Parathyroid adenoma (tissue), 2 donors: ENCODE data around the gene ACOX1.

Source experiments
- H2AFZ ChIP-seq: fragments of 300-600 bp; sonication (generic); one replicate; pipeline ENCODE4 v1.7.0; 2017; ENCODE audit warnings: antibody characterized with exemption, mild to moderate bottlenecking
- H3K27ac ChIP-seq: fragments of 300-600 bp; sonication (generic); one replicate; pipeline ENCODE4 v1.7.0; 2017
- H3K27me3 ChIP-seq: fragments of 300-600 bp; sonication (generic); one replicate; pipeline ENCODE4 v1.7.0; 2017; ENCODE audit warnings: low read length; ENCODE audit not compliant: control insufficient read depth, insufficient read depth
- H3K36me3 ChIP-seq: fragments of 300-600 bp; sonication (generic); one replicate; pipeline ENCODE4 v1.7.0; 2017; ENCODE audit warnings: low read length; ENCODE audit not compliant: control insufficient read depth, insufficient read depth
- H3K4me1 ChIP-seq: fragments of 300-600 bp; sonication (generic); one replicate; pipeline ENCODE4 v1.7.0; 2017; ENCODE audit warnings: control low read depth
- H3K4me2 ChIP-seq: fragments of 300-600 bp; sonication (generic); one replicate; pipeline ENCODE4 v1.7.0; 2017; ENCODE audit warnings: low read length
- H3K4me3 ChIP-seq: fragments of 300-600 bp; sonication (generic); one replicate; pipeline ENCODE4 v1.7.0; 2017; ENCODE audit warnings: low read depth, low read length
- H3K79me2 ChIP-seq: fragments of 300-600 bp; sonication (generic); one replicate; pipeline ENCODE4 v1.7.0; 2017; ENCODE audit warnings: control low read depth
- H3K9ac ChIP-seq: fragments of 300-600 bp; sonication (generic); one replicate; pipeline ENCODE4 v1.7.0; 2017; ENCODE audit warnings: mild to moderate bottlenecking
- H3K9me3 ChIP-seq: fragments of 300-600 bp; sonication (generic); one replicate; pipeline ENCODE4 v1.7.0; 2017; ENCODE audit warnings: low read length; ENCODE audit not compliant: control insufficient read depth
- TF ChIP-seq, protein P1 (sequence below): fragments of 300-600 bp; sonication (generic); IDR thresholded peaks from one replicate; pipeline ENCODE4 v1.7.0; 2017; ENCODE audit warnings: antibody characterized with exemption, mild to moderate bottlenecking
- donor health status: primary hyperparathyroidism.

Gene ACOX1

DNA sequence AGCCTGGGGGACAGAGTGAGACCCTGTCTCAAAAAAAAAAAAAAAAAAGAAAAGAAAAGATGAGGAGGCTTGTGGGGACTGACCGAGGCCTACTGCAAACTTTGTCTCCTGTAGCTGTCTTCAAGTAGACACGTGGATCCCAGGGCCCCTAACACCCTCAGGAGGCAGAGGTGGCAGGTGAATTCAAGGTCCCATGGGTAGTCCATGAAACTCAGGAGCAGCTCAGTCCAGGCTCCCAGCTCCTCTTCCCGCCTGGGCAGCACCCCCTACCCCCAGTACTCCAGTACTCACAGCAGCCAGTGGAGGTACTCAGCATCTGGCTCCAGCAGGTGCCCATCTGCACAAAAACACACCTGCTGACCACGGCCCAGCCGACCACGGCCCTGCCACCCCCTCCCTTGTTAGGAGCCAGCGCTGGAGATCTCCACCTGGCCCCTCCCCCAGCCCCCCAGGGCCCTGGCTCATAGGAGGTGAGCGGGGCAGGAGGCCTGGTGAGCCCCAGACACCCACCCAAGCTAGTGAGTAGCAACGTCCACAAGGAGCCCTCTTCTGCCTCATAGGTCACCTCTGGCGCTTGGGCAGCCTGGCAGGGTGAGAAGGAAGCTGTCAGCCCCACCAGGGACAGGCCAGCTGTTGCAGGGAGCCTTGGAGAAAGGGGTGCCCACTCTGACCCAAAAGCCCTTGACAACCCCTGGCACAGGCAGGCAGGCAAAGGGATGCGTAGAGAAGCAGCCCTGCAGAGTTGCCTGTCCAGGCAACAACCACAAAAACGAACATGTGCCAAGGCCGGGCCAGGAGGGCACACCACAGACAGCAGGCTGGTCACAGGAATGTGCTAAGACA lies 78.1 kb downstream of the ACOX1 start:
- no peak overlapping the region for H3K9ac ChIP-seq
- H3K9me3 ChIP-seq, result no peaks in the 10 kb centered on the region
- H2AFZ ChIP-seq, result no peak overlapping the region
- H3K27me3 ChIP-seq, result no peaks in the 10 kb centered on the region
- H3K4me1 ChIP-seq, result peaks cover 3% of the 10 kb centered on the region
- H3K27ac ChIP-seq, result no peak overlapping the region
- H3K36me3 ChIP-seq, result no peaks in the 10 kb centered on the region
- peaks cover 14% of the 10 kb centered on the region for H3K79me2 ChIP-seq
- no peak overlapping the region for H3K4me2 ChIP-seq
- TF ChIP-seq, protein P1, sequence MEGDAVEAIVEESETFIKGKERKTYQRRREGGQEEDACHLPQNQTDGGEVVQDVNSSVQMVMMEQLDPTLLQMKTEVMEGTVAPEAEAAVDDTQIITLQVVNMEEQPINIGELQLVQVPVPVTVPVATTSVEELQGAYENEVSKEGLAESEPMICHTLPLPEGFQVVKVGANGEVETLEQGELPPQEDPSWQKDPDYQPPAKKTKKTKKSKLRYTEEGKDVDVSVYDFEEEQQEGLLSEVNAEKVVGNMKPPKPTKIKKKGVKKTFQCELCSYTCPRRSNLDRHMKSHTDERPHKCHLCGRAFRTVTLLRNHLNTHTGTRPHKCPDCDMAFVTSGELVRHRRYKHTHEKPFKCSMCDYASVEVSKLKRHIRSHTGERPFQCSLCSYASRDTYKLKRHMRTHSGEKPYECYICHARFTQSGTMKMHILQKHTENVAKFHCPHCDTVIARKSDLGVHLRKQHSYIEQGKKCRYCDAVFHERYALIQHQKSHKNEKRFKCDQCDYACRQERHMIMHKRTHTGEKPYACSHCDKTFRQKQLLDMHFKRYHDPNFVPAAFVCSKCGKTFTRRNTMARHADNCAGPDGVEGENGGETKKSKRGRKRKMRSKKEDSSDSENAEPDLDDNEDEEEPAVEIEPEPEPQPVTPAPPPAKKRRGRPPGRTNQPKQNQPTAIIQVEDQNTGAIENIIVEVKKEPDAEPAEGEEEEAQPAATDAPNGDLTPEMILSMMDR, result no peak
- no peak overlapping the region for H3K4me3 ChIP-seq

DNA sequence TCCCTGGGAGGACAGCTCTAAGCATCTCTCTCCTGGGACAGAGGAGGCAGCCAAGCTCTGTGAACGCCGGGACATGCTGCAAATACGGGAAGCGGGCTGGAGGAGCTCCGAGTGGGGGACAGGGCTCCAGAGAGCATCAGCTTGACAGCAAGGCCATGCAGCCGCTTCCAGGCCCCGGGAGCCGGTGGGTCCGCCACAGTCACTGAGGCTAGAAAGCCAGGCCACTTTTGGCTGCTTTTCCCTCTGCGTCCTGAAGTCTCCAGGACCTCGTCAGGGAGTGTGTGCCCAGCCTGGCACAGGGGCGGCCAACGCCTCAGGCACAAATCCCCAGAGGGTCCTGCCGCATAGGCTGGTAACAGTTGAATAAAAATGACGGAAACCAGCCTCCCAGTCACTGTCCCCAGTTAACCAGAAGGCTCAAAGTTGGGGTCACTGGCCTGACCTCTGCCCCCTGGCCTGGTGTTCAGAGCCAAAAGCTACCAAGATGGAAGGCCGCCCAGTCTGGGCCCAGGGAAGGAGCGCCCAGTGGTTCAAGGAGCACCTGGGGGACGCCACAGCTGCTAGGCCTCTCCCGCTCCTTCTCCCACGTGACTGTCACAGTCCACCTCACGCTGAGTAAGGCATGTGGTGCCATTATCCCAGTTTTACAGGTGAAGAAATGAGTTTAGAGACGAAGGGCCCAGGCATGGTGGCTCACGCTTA lies 79.0 kb downstream of the ACOX1 start:
- Histone ChIP-seq H3K79me2 (peaks cover 21% of the 10 kb centered on the region), H3K9ac (no peak overlapping the region), H3K9me3 (no peaks in the 10 kb centered on the region), H3K27me3 (no peaks in the 10 kb centered on the region), H2AFZ (no peak overlapping the region), H3K27ac (no peak overlapping the region), H3K4me1 (peaks cover 12% of the 10 kb centered on the region), H3K4me2 (no peak overlapping the region), H3K4me3 (no peak overlapping the region), H3K36me3 (no peaks in the 10 kb centered on the region)
- TF ChIP-seq, protein P1, result no peak

DNA sequence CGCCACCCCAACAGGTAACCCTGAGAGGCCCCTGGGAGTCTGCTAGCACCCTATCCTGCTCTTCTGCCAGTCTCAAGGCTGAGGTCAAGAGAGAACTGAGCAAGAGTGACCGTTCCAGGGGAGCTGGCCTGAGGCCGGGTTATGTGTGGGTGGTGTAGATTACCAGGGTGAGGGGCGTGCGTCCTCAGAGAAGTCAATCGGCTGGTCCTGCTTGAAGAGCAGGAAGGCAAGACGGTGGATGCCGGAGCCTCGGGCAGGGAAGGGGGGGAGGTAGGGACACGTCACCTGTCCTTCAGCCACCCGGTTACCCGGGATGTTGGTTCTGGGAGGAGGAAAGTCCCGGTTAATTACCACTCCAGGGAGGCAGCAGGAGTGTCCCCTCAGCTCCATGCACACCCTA lies 79.6 kb downstream of the ACOX1 start:
- TF ChIP-seq, protein P1, result no peak
- H2AFZ ChIP-seq, result no peak overlapping the region
- no peaks in the 10 kb centered on the region for H3K9me3 ChIP-seq
- H3K27ac ChIP-seq, result no peak overlapping the region
- no peak overlapping the region for H3K9ac ChIP-seq
- no peaks in the 10 kb centered on the region for H3K27me3 ChIP-seq
- H3K36me3 ChIP-seq, result no peaks in the 10 kb centered on the region
- no peak overlapping the region for H3K4me3 ChIP-seq
- peaks cover 12% of the 10 kb centered on the region for H3K4me1 ChIP-seq
- peaks cover 21% of the 10 kb centered on the region for H3K79me2 ChIP-seq
- no peak overlapping the region for H3K4me2 ChIP-seq

DNA sequence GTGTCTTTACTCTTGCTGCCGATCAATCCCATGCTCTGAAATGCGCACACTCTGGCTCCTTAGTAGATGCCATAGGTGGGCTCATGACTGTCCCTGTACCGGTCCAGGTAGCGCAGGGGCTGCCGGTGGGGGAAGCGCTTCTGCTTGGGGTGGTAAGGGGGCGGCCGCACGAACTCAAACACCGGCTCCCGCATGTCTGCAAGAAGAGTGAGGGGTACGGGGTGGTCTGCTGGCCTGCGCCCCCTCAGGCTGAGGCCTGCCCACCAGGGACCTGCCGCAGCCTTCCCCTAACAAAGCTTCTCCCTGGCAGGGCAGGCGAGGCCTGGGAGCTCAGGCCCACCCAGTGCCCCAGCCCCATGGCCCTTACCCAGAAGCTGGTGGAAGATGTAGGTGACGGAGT lies 80.2 kb downstream of the ACOX1 start:
- Histone ChIP-seq H3K9me3 (no peaks in the 10 kb centered on the region), H3K27ac (no peak overlapping the region), H3K4me1 (peaks cover 11% of the 10 kb centered on the region), H3K79me2 (peaks cover 21% of the 10 kb centered on the region), H3K27me3 (no peaks in the 10 kb centered on the region), H2AFZ (no peak overlapping the region), H3K4me3 (no peak overlapping the region), H3K4me2 (no peak overlapping the region), H3K36me3 (no peaks in the 10 kb centered on the region), H3K9ac (no peak overlapping the region)
- TF ChIP-seq, protein P1, result no peak
